T-helper 1 cell (primary cell): ENCODE results near the gene TMEM242.
"Not testable (repeated sequence)": the region's sequence is repeated elsewhere in the genome, so short reads cannot be mapped to it uniquely, and the experiment has no call there.

Source experiments
- DNase-seq, 5 donors: peaks; one replicate each; pipeline ENCODE4 v3.0.0-alpha.2; 2012 to 2020
- total RNA-seq, 4 donors: gene quantifications; one replicate each; lab custom pipeline; 2026; lab: John Stamatoyannopoulos, UW

TMEM242 gene
- total RNA-seq, result 14.6 to 20.9 (median 16.9) reads per million in 4 donors

- DNase-seq, result peak; percentile 59 to 92 (median 67)
Observed at GRCh38 chr6:157323255-157323965, at the start of gene TMEM242. TMEM242 (minus strand) TSS chr6:157323519; CDS start chr6:157323499, 20 bp downstream.

- no peak for DNase-seq
Observed at GRCh38 chr6:157372501-157373280, 49.4 kb upstream of the TMEM242 start.

- no peak for DNase-seq
Observed at GRCh38 chr6:157370755-157371154, 47.4 kb upstream of the TMEM242 start.

- no peak for DNase-seq
Observed at GRCh38 chr6:157368359-157369049, 45.2 kb upstream of the TMEM242 start.

GRCh38 chr6:157366648-157367047 is 43.3 kb upstream of the TMEM242 start:
- DNase-seq, result no peak

- no peak for DNase-seq
Observed at GRCh38 chr6:157364705-157365104, 41.4 kb upstream of the TMEM242 start.

- DNase-seq, result no peak
Observed at GRCh38 chr6:157361886-157362285, 38.6 kb upstream of the TMEM242 start.

GRCh38 chr6:157358287-157358686 is 35.0 kb upstream of the TMEM242 start:
- DNase-seq, result no peak

GRCh38 chr6:157346373-157346772 is 23.1 kb upstream of the TMEM242 start:
- DNase-seq, result no peak

GRCh38 chr6:157343732-157344131 is 20.4 kb upstream of the TMEM242 start:
- DNase-seq, result no peak

GRCh38 chr6:157339432-157339831 is 16.1 kb upstream of the TMEM242 start:
- no peak for DNase-seq

GRCh38 chr6:157337751-157338150 is 14.4 kb upstream of the TMEM242 start:
- no peak for DNase-seq

- DNase-seq, result not testable (repeated sequence)
Observed at GRCh38 chr6:157337276-157337675, 14.0 kb upstream of the TMEM242 start.

- DNase-seq, result no peak
Observed at GRCh38 chr6:157335829-157336228, 12.5 kb upstream of the TMEM242 start.

GRCh38 chr6:157333956-157334355 is 10.6 kb upstream of the TMEM242 start:
- DNase-seq, result no peak

GRCh38 chr6:157333537-157333936 is 10.2 kb upstream of the TMEM242 start:
- DNase-seq, result no peak

- no peak for DNase-seq
Observed at GRCh38 chr6:157332813-157333212, 9.5 kb upstream of the TMEM242 start.

- DNase-seq, result no peak
Observed at GRCh38 chr6:157330831-157331230, 7.5 kb upstream of the TMEM242 start.

- no peak for DNase-seq
Observed at GRCh38 chr6:157329829-157330228, 6.5 kb upstream of the TMEM242 start.

GRCh38 chr6:157328108-157328692 is 4.9 kb upstream of the TMEM242 start:
- DNase-seq, result no peak

- DNase-seq, result peak in 1 of 5 donors; percentile 30
Observed at GRCh38 chr6:157326979-157327378, 3.7 kb upstream of the TMEM242 start.

GRCh38 chr6:157325069-157325805 is 1.9 kb upstream of the TMEM242 start:
- no peak for DNase-seq
